ENCODE measurements around the gene SCRG1. TPM values are rescaled to one million over a fixed set of nuclear protein-coding genes. Genes with fewer than 3 reads are reported as not detected.

Gene SCRG1
- total and polyA plus RNA-seq, 2 donors (not counting 3 experiments of a cell fraction or from before 2014, with no cell fraction given) = not detected

DNA sequence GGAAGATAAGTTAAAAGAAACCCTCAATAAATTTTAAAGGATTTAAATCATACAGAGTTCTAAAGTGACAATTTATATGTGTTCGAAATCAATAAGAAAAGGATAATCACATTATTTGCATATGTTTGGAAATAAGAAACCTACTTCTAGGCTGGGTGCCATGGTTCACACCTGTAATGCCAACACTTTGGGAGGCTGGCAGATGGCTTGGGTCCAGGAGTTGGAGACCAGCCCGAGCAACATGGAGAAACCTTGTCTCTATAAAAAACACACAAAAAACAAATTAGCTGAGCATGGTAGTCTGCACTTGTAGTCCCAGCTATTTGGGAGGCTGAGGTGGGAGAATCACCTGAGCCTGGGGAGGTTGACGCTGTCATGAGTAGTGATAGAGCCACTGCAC lies 36.2 kb downstream of the SCRG1 start:
- dilution Hi-C loops (cut with MboI; ENCODE audit: extremely low pct_ligation_motif_present, low sequenced_read_pairs) = no loop called here
- H3K27me3 ChIP-seq (ENCODE audit: control insufficient read depth in 2 of 2, insufficient read depth in 2 of 2, low read length in 2 of 2) = no peaks in the 10 kb centered on the region
- no peak overlapping the region for H3K4me2 ChIP-seq (ENCODE audit: insufficient read depth, low read length)
- no peak overlapping the region for H2AFZ ChIP-seq (ENCODE audit: low read depth, low read length)
- H3K4me1 ChIP-seq (ENCODE audit: control insufficient read depth, extremely low read depth, insufficient read depth, low read length) = peaks cover 10% of the 10 kb centered on the region
- ChIA-PET POLR2A (no interaction called here), CTCF (no interaction called here)
- no peak overlapping the region for H3K9ac ChIP-seq (replicated peaks; ENCODE audit: extremely low read depth, insufficient read depth, low read length)
- H3K36me3 ChIP-seq (ENCODE audit: control insufficient read depth in 2 of 2, extremely low read depth in 1 of 2, insufficient read depth in 2 of 2, low read length in 2 of 2) = no peaks in the 10 kb centered on the region
- BruUV-seq (replicated peaks) = no TSS peak
- intact Hi-C loops (cut with micrococcal nuclease) = no loop called here
- no peaks in the 10 kb centered on the region for H4K20me1 ChIP-seq (replicated peaks; ENCODE audit: control insufficient read depth, extremely low read depth, insufficient read depth, low read length)
- no peak for FAIRE-seq
- H3K4me3 ChIP-seq (replicated peaks in 1 of 3; ENCODE audit: insufficient read depth in 1 of 3, low read depth in 1 of 3, low read length in 3 of 3) = no peak overlapping the region
- no peaks in the 10 kb centered on the region for H3K79me2 ChIP-seq (ENCODE audit: control insufficient read depth, insufficient read depth, low read length)
- no peak for TF ChIP-seq POLR2A (IDR thresholded peaks at IDR 0.05; ENCODE audit: low read depth, low read length)
- no peak for TF ChIP-seq MYC (IDR thresholded peaks at IDR 0.05; ENCODE audit: low read depth, low read length)
- TF ChIP-seq EZH2 (IDR thresholded peaks at IDR 0.05; ENCODE audit: borderline replicate concordance, low read depth, low read length, severe bottlenecking) = no peak
- TF ChIP-seq FOS (IDR thresholded peaks at IDR 0.05; ENCODE audit: borderline replicate concordance, insufficient read depth, low read length) = no peak
- TF ChIP-seq, protein P1, sequence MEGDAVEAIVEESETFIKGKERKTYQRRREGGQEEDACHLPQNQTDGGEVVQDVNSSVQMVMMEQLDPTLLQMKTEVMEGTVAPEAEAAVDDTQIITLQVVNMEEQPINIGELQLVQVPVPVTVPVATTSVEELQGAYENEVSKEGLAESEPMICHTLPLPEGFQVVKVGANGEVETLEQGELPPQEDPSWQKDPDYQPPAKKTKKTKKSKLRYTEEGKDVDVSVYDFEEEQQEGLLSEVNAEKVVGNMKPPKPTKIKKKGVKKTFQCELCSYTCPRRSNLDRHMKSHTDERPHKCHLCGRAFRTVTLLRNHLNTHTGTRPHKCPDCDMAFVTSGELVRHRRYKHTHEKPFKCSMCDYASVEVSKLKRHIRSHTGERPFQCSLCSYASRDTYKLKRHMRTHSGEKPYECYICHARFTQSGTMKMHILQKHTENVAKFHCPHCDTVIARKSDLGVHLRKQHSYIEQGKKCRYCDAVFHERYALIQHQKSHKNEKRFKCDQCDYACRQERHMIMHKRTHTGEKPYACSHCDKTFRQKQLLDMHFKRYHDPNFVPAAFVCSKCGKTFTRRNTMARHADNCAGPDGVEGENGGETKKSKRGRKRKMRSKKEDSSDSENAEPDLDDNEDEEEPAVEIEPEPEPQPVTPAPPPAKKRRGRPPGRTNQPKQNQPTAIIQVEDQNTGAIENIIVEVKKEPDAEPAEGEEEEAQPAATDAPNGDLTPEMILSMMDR (IDR thresholded peaks at IDR 0.05; ENCODE audit: extremely low read depth in 1 of 2, insufficient read depth in 1 of 2, low read depth in 1 of 2, low read length in 2 of 2) = no peak
- TF ChIP-seq GATA2 (IDR thresholded peaks at IDR 0.05; ENCODE audit: insufficient read depth, insufficient read length, low read depth, low read length) = no peak
- TF ChIP-seq POLR2AphosphoS5 (IDR thresholded peaks at IDR 0.05; ENCODE audit: insufficient read depth, low read depth, low read length) = no peak
- TF ChIP-seq JUN (IDR thresholded peaks at IDR 0.05; ENCODE audit: borderline replicate concordance, insufficient read depth, insufficient read length, low read depth) = no peak
- TF ChIP-seq, protein P2, sequence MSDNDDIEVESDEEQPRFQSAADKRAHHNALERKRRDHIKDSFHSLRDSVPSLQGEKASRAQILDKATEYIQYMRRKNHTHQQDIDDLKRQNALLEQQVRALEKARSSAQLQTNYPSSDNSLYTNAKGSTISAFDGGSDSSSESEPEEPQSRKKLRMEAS (IDR thresholded peaks at IDR 0.05; ENCODE audit: insufficient read depth, insufficient read length) = no peak
- no peaks in the 10 kb centered on the region for H3K9me1 ChIP-seq (replicated peaks; ENCODE audit: control insufficient read depth, extremely low read depth, insufficient read depth, low read length)
- DNase-seq (ENCODE audit: low read depth, low spot score) = no peak
- H3K9me3 ChIP-seq (replicated peaks; ENCODE audit: control insufficient read depth, insufficient read depth, low read length) = no peaks in the 10 kb centered on the region
- no peak overlapping the region for H3K27ac ChIP-seq (ENCODE audit: insufficient read depth, low read depth, low read length)

All from endothelial cell of umbilical vein (primary cell).